ENCODE data around the gene CMTM3. TPM values are rescaled to one million over a fixed set of nuclear protein-coding genes. Genes with fewer than 3 reads are reported as not detected.

CMTM3 gene
- polyA plus RNA-seq, 1 of the 3 experiments (the other 2 are of a cell fraction): 69.4 TPM

DNA sequence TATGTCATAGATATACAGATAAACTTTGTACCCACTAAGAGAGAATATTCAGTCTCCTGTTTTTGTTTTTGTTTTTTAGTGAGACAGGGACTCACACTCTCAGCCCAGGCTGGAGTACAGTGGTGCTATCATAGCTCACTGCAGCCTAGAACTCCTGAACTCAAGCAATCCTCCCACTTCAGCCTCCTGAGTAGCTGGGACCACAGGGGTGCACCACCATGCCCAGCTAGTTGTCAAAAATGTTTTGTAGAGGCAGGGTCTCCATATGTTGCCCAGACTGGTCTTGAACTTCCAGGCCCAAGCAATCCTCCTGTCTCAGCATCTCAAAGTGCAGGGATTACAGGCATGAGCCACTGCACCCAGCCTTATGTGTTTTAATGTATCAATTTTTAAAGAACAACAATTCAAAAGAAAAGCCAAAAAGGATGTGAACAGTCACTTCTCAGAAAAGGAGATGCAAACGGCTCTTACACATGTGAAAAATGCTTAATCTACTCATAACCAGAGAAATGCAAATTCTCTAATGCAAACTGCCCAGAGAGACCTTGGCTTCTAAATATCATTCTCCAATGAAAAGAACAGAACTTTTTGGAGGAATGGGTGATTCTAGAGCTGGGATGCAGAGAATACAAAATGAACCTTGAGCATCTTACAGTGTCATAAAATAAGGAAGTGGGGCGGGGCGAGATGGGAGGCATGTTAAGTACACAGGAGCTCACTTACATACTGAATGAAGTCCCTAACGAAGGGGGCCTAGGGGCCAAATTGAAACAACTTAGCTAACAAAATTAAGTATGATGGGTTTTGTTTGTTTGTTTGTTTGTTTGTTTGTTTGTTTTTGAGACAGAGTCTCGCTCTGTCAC lies 7.3 kb upstream of the CMTM3 start:
- CTCF ChIA-PET: interaction anchor here (1.0 to 1.6 kb wide), 2 partner anchors 8 to 271 kb away, joined by 3 to 4 read pairs; no protein-coding TSS in a partner anchor
- Histone ChIP-seq H3K4me3 (ENCODE audit: low read depth in 2 of 2, low read length in 1 of 2) (no peak overlapping the region), H2AFZ (ENCODE audit: low read depth) (no peak overlapping the region), H3K4me2 (no peak overlapping the region), H3K79me2 (ENCODE audit: insufficient read depth) (no peaks in the 10 kb centered on the region), H3K36me3 (replicated peaks in 1 of 2; ENCODE audit: control insufficient read depth in 1 of 2, insufficient read depth in 2 of 2, low read length in 1 of 2) (no peaks in the 10 kb centered on the region), H3K4me1 (ENCODE audit: control insufficient read depth in 1 of 2, insufficient read depth in 2 of 2, low read depth in 1 of 2, low read length in 1 of 2) (peaks cover 0 to 3% of the 10 kb centered on the region in 2 experiments; a peak in 1 of 4 replicates), H3K27ac (ENCODE audit: low read depth in 2 of 2, low read length in 1 of 2) (no peak overlapping the region), H3K9me3 (no peaks in the 10 kb centered on the region), H3K9ac (no peak overlapping the region), H4K20me1 (ENCODE audit: insufficient read depth) (no peaks in the 10 kb centered on the region), H3F3A (replicated peaks; ENCODE audit: insufficient read depth) (no peaks in the 10 kb centered on the region), H3K27me3 (ENCODE audit: insufficient read depth) (no peaks in the 10 kb centered on the region), H3K9me2 (no peaks in the 10 kb centered on the region)
- TF ChIP-seq RAD21 (IDR thresholded peaks at IDR 0.05; ENCODE audit: low read length): no peak
- no peak for TF ChIP-seq NFIC (IDR thresholded peaks at IDR 0.05; ENCODE audit: borderline replicate concordance)
- no peak for TF ChIP-seq TCF12 (IDR thresholded peaks at IDR 0.05)
- TF ChIP-seq, protein P1, sequence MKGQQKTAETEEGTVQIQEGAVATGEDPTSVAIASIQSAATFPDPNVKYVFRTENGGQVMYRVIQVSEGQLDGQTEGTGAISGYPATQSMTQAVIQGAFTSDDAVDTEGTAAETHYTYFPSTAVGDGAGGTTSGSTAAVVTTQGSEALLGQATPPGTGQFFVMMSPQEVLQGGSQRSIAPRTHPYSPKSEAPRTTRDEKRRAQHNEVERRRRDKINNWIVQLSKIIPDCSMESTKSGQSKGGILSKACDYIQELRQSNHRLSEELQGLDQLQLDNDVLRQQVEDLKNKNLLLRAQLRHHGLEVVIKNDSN (IDR thresholded peaks at IDR 0.05; ENCODE audit: borderline replicate concordance, low read depth): no peak
- TF ChIP-seq, protein P2, sequence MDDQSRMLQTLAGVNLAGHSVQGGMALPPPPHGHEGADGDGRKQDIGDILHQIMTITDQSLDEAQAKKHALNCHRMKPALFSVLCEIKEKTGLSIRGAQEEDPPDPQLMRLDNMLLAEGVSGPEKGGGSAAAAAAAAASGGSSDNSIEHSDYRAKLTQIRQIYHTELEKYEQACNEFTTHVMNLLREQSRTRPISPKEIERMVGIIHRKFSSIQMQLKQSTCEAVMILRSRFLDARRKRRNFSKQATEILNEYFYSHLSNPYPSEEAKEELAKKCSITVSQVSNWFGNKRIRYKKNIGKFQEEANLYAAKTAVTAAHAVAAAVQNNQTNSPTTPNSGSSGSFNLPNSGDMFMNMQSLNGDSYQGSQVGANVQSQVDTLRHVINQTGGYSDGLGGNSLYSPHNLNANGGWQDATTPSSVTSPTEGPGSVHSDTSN (IDR thresholded peaks at IDR 0.05): no peak
- TF ChIP-seq TAF1 (IDR thresholded peaks at IDR 0.05; ENCODE audit: borderline replicate concordance, low read depth, low read length): no peak
- no peak for TF ChIP-seq MXI1 (IDR thresholded peaks at IDR 0.05; ENCODE audit: low read depth, low read length)
- no peak for TF ChIP-seq POLR2AphosphoS5 (IDR thresholded peaks at IDR 0.05; ENCODE audit: low read depth, low read length)
- no peak for TF ChIP-seq YY1 (IDR thresholded peaks at IDR 0.05; ENCODE audit: low read depth)
- no peak for TF ChIP-seq RFX5 (IDR thresholded peaks at IDR 0.05; ENCODE audit: low read length)
- no peak for TF ChIP-seq NRF1 (IDR thresholded peaks at IDR 0.05; ENCODE audit: low read depth, low read length)
- TF ChIP-seq TEAD4 (IDR thresholded peaks at IDR 0.05; ENCODE audit: borderline replicate concordance, insufficient read depth): no peak
- DNase-seq: no peak
- POLR2A ChIA-PET: no interaction called here
- 87% methylated on average over 5 of the region's 5 CpGs for WGBS (ENCODE audit: low lambda C conversion rate)

DNA sequence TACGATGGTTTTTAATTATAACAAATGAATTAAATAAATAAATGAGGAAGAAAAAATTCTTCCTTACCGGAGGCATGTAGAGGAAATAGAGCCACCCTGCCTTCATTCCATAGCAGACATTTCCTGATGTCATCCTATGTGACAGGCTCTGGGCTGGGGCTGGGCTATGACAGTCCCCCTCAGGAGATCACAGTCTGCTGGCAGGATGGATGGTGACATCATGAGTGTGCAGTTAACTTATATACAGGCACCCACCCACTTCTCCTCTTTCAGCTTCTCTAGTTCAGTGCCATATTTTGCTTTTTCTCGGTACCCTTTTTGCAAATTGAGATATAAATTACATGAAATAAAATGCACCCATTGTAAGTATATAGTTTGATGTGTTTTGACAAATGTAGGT lies 6.4 kb upstream of the CMTM3 start:
- Histone ChIP-seq H3K9ac (no peak overlapping the region), H3K79me2 (ENCODE audit: insufficient read depth) (no peaks in the 10 kb centered on the region), H3K9me2 (no peaks in the 10 kb centered on the region), H3K4me3 (ENCODE audit: low read depth in 2 of 2, low read length in 1 of 2) (no peak overlapping the region), H3K4me2 (no peak overlapping the region), H3K27me3 (ENCODE audit: insufficient read depth) (no peaks in the 10 kb centered on the region), H3K4me1 (ENCODE audit: control insufficient read depth in 1 of 2, insufficient read depth in 2 of 2, low read depth in 1 of 2, low read length in 1 of 2) (peaks cover 0 to 3% of the 10 kb centered on the region in 2 experiments; a peak in 1 of 4 replicates), H3K9me3 (no peaks in the 10 kb centered on the region), H4K20me1 (ENCODE audit: insufficient read depth) (no peaks in the 10 kb centered on the region), H2AFZ (ENCODE audit: low read depth) (no peak overlapping the region), H3K27ac (ENCODE audit: low read depth in 2 of 2, low read length in 1 of 2) (no peak overlapping the region), H3K36me3 (replicated peaks in 1 of 2; ENCODE audit: control insufficient read depth in 1 of 2, insufficient read depth in 2 of 2, low read length in 1 of 2) (no peaks in the 10 kb centered on the region), H3F3A (replicated peaks; ENCODE audit: insufficient read depth) (peaks cover 3% of the 10 kb centered on the region)
- ChIA-PET POLR2A (no interaction called here), CTCF (interaction anchor here (1.0 to 1.6 kb wide), 2 partner anchors 9 to 270 kb away, joined by 3 to 4 read pairs; no protein-coding TSS in a partner anchor)
- TF ChIP-seq, protein P3, sequence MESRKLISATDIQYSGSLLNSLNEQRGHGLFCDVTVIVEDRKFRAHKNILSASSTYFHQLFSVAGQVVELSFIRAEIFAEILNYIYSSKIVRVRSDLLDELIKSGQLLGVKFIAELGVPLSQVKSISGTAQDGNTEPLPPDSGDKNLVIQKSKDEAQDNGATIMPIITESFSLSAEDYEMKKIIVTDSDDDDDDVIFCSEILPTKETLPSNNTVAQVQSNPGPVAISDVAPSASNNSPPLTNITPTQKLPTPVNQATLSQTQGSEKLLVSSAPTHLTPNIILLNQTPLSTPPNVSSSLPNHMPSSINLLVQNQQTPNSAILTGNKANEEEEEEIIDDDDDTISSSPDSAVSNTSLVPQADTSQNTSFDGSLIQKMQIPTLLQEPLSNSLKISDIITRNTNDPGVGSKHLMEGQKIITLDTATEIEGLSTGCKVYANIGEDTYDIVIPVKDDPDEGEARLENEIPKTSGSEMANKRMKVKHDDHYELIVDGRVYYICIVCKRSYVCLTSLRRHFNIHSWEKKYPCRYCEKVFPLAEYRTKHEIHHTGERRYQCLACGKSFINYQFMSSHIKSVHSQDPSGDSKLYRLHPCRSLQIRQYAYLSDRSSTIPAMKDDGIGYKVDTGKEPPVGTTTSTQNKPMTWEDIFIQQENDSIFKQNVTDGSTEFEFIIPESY (IDR thresholded peaks at IDR 0.05; ENCODE audit: borderline replicate concordance, low read depth): no peak
- TF ChIP-seq, protein P1 (IDR thresholded peaks at IDR 0.05; ENCODE audit: borderline replicate concordance, low read depth): no peak
- TF ChIP-seq, protein P4, sequence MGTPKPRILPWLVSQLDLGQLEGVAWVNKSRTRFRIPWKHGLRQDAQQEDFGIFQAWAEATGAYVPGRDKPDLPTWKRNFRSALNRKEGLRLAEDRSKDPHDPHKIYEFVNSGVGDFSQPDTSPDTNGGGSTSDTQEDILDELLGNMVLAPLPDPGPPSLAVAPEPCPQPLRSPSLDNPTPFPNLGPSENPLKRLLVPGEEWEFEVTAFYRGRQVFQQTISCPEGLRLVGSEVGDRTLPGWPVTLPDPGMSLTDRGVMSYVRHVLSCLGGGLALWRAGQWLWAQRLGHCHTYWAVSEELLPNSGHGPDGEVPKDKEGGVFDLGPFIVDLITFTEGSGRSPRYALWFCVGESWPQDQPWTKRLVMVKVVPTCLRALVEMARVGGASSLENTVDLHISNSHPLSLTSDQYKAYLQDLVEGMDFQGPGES (IDR thresholded peaks at IDR 0.05; ENCODE audit: low read depth, low read length): no peak
- DNase-seq: no peak
- 88% methylated on average over 3 of the region's 3 CpGs for WGBS (ENCODE audit: low lambda C conversion rate)

All from SK-N-SH (cell line).